GM12872 (cell line): ENCODE data around the gene PML.

Source experiments
- CTCF ChIP-seq: IDR thresholded peaks from 3 replicates; pipeline ENCODE4 v1.5.1; 2011; ENCODE audit warnings: low read depth, mild to moderate bottlenecking, low read length, moderate library complexity; ENCODE audit not compliant: insufficient read depth

PML gene

GRCh38 chr15:74046275-74046674 lies 51.8 kb downstream of the PML start:
- TF ChIP-seq CTCF = no peak

- no peak for TF ChIP-seq CTCF
Measured at GRCh38 chr15:74050127-74050526, 55.6 kb downstream of the PML start.

GRCh38 chr15:74050556-74051234 lies 56.2 kb downstream of the PML start:
- TF ChIP-seq CTCF = no peak

GRCh38 chr15:74053517-74053916 lies 59.0 kb downstream of the PML start:
- no peak for TF ChIP-seq CTCF

- TF ChIP-seq CTCF = peak; percentile 76
Measured at GRCh38 chr15:74053941-74054529, 59.5 kb downstream of the PML start.

GRCh38 chr15:74055804-74056203 lies 61.3 kb downstream of the PML start:
- no peak for TF ChIP-seq CTCF

GRCh38 chr15:74060251-74060650 lies 65.7 kb downstream of the PML start:
- no peak for TF ChIP-seq CTCF

GRCh38 chr15:74062236-74062635 lies 67.7 kb downstream of the PML start:
- no peak for TF ChIP-seq CTCF
